Brain pericyte (primary cell): ENCODE measurements around the gene GYG2.

ENCODE experiments used
- DNase-seq: peaks from one replicate; pipeline ENCODE4 v3.0.0-alpha.2; 2012; ENCODE audit warnings: low read depth, low spot score

GYG2 gene

DNA sequence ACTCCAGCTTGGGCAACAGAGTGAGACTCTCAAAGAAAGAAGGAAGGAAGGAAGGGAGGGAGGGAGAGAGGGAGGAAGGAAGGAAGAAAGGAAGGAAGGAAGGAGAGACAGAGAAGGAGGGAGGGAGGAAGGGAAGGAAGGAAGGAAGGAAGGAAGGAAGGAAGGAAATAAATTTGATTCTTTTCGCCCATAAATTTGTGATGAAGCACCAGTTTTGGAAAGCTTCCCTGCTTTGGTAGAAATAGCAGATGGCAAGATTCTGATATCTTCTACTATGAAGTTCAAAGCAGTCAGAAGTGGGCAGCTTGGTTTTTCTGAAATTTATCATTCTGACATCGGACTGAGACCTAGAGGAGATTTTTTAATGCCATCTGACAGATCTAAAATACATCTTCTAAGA, 11.7 kb upstream of the GYG2 start:
- no peak for DNase-seq

DNA sequence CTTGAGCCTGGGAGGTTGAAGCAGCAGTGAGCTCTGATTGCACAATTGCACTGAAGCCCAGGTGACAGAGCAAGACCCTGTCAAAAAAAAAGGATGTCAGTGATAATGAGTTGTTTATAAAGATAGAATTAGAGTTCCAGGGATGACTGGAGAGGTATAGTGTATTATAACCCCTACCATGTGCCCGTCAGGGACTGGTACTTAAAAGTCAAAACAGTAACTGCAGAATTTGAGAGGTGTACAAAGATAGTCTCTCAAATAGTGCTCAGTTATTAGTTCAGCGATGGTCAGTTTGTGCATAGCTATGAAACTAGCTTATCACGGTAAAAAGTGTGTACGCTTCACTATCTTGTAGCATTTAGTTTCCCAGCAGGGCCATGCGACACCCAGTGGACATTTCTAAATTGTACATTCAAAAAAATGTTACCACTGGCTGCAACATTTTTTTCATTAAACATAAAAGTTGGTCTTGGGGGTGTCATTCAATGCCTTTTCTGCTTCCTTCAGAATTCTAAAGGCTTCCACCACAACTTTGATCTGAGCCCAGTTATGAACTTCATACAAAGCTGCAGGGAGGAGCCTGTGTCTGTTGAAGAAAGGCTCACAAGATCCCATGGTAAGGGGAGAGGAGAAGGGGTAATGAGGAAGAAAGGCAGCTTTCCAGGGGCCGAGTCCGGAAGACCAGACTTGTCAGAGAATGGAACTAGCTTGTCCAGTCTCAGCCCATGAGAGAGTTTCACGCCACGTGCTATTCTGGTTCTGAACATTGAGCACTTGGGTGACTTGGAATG, 9.2 kb upstream of the GYG2 start:
- no peak for DNase-seq

DNA sequence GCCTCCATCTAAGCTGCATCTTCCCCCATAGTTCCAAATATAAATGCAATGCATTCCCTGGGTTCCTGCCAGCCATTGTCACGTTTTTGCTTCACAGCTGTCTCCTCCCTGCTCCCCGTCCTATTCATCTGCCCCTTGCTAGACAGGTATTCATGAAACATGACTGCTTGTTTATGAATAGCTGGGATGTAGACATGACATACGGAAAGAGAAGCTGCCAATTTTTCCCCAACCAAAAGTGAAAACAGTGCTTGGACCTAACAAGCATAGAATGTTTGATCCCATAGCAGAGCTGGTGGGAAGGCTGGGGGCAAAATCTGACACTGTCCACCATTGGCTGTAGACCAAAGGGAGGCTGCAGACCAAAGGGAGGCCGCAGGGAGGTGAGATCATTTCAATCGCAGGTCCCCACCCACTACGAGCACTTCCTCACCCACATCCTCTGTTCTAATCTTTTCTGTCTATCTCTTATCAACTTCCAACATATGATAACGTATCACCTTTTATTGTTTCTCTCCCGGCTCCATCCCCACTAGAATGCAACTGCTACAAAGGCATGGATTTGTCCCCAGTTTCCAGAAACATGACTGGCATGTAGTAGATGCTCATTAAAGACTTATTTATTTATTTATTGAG, 8.5 kb upstream of the GYG2 start:
- no peak for DNase-seq

DNA sequence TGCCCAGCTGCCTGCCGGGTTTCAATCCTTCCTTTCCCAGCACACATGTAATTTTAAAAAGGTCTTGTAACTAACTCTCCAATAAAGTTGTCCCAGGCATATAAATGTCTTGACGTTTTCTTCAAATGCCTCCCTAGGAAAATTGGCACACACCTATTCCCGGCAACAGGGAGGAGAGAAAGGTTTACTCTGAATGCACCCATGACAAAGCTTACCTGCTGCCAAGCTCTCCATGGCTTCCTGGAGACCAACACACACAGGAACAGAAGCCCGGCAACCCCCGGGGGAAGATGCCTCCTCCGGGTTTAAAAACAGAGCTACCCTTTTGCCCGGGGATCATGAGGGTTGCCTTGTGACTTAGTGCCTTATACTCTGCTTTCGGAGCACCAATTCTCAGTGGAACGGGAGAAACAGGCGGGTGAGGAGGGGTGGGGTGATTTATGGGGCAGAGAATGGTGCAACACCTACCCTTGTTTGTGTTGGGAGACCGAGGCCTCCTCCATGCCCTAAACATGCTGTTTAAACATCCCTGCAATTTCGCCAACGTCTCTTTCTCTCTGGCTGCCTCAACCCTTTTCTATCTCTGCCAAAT, 4.8 kb upstream of the GYG2 start:
- no peak for DNase-seq

DNA sequence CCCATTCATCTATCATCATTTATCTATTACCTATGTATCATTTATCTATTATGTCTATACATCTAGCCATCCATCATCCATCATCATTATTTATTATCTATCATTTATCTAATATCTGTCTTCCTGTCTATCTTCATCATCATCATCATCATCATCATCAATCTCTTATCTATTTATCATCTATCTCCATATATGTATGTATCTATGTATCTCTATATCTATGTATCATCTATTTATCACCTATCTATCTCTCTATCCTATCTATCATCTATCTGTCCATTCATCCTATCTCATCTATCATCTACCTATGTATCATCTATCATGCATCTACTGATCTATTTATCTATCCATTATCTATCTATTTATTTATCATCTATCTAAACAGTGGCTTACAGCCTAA, 3.8 kb upstream of the GYG2 start:
- no peak for DNase-seq

DNA sequence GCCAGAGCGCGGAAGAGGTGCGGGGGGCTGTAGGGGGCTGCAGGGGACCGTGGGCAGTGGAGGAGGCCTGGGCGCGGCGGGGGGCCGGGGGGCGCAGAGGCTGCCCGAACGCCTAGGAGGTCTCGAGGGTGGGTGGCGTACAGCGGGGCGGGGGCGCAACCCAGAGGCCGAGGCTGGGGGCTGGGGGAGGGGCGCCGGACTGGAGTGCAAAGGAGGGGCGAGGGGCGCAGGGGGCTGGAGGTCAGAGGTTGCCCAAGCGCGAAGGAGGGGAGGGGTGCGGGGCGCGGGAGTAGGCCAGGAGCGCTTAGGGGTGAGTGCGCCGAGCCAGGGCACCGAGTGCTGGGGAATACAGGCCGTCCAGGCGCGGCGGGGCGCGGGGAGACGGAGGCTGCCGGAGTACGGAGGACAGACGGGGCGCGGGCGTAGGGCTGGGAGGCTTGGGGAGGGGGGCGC, 255 bp downstream of the GYG2 start:
- DNase-seq, result no peak

DNA sequence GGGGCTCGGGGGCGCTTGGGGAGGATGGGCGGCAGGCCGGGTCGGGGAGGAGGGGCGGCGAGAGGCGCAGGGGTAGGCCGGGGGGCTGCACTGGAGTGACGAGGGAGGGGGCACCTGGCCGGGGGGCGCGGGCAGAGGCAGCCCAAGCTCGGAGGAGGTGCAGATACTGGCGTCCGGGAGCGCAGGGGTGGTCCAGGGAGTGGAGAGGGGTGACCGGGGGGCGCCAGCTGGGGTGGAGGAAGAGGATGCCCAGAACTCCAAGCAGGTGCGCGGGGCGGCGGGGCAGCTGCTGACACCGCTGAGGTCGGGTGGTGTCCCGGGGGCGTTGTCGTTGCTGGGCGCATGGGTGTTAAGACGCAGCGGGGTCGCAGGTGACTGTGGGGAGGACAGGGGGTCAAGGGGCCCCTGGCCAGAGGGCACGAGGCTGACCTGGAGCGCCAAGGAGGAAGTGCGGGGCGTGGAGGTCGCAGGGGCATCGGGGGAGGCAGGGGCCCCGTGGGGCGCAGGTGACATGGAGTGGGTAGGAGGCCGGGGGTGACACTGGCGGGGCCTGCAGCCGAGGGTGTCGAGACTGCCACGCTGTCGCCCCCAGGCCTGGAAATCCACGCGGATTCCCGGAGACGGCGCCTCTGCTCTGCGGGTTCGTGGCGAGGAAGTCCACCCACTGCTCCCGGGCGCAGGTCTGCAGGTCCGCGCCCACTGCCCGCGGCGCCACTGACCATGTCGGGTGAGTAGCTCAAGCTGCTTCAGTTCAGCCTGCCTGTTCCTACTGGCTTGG, 928 bp downstream of the GYG2 start:
- DNase-seq, result no peak

DNA sequence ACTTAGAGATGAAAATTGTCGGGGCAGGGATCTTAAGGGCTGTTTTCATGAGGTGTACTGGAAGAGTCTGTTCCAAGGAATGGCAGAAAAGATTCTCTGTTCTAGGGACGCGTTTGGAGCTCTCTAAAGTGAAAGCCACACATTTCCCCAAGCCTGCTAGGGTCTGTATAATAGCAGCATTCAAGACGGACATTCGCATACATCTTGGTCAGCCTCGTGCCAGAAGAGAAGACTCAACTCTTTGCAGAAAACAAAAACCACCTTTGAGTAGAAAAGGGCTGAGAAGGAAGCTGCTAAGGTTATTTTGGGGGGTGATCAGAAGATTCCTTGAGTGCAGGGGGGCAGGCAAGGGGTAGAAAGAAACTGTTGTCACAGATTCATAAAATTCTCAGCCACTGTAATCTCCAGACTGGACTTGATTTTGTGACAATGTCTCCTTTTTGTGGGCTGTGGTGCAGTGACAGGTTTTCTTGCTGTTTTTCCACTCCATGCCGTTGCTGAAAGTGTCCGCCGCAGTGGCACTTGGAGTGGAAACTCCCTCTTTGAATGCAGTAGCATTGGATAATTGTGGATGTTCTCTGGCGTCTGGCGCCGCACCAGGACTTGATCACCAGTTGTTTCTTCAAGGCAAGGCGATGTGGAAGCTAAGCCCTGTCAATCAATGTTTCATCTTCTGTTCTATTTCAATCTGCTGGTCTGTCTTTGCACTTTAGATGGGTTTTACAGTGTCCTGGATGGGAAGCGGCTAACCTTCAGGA, 2.9 kb downstream of the GYG2 start:
- no peak for DNase-seq

DNA sequence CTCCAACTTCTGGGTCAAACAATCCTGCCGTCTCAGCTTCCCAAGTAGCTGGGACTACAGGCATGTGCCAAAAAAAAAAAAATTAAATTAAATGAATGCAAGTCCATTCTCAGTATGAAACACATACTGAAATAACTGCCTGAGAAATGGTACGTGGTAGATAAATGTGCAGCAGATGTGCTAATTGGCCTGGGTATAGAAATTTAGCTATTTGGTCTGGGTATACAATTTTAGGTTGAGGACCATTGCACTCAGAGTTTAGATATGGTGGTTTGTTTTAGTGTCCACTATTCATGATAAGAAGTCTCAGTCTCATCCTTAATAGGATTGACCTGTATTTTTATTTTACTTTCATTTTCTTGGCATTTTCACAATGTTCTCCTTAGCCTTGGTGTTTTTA, 9.2 kb downstream of the GYG2 start:
- no peak for DNase-seq

DNA sequence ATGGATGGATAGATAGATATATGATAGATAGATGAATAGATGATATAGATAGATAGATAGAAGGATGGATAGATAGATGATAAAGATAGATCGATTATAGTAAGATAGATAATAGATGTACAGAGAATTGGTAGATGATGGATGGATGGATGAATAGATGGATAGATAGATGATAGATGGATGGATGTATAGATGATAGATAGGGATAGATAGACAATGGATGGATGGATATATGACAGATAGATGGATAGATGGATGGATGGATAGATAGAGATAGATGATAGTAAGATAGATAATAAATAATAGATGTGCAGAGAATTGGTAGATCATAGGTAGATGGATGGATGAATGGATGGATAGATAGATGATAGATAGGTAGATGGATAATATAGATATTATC, 12.2 kb downstream of the GYG2 start:
- no peak for DNase-seq

DNA sequence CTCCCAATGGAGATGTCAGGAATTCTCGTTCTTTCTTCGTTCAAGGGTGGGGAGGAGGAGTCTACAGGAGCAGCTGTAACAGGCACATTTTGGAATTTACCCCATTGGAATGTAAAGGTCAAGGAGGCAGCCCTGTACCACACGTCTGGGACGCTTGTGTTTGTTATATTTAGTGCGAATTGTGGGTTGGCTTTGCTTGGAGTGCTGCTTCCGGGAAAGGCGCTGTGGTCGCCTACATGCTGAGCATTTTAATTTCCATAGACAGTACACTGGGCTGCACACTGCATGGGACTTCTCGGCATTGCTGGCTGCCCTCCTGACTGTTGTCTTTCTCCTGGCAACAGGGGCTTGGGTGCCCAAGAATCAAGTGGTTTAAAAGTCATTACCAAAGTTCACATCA, 12.8 kb downstream of the GYG2 start:
- no peak for DNase-seq

DNA sequence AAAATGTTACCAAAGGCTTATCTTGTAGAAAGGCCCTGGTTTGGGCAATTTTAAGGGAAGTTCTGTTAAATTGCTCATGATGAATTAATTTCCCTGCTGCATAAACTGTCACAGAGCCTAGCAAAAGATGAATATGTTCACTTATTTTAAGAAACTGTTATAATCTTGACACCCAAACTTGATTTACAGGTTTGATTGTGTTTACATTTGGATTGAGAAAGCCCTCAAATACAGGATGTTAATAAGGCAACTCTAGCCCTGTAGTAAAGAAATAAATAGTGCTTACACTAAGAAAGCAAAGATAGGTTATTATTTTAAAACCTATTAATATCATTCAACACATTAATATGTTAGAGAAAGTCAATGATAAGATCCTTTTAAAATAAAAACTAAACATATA, 18.3 kb downstream of the GYG2 start:
- no peak for DNase-seq

DNA sequence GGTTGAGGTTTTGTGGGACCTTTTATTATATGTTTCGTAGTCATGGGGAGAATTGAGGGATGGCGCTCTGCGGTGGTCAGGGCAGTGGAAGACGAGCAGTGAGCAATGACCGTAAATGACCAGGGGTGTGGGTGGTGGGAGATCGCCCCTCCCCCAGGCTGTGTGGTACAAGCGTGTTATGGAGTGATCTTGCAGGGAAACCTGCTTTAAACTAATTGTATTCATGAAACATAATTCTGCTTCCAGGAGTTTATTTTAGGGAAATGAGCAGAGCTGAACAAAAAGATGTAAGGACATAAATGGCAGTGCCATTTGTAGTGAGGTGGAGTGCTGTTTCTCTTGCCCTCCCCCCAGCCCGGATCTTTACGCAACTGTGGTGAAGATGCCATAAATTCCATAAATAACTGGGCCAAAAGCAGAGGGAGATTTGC, 20.2 kb downstream of the GYG2 start:
- no peak for DNase-seq

DNA sequence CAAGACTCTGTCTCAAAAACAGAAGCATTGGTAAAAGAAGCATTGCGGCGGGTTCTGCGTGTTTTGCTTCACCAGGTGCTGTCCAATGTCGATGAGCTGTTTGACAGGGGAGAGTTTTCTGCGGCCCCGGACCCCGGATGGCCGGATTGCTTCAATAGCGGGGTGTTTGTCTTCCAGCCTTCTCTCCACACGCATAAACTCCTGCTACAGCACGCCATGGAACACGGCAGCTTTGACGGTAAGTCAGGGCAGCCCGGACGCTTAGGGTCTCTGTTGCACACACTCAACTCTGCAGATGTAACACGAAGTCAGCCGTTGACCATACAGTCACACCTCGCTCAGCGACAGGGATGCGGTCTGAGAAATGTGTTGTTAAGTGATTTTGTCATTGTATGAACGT, 26.2 kb downstream of the GYG2 start:
- no peak for DNase-seq

DNA sequence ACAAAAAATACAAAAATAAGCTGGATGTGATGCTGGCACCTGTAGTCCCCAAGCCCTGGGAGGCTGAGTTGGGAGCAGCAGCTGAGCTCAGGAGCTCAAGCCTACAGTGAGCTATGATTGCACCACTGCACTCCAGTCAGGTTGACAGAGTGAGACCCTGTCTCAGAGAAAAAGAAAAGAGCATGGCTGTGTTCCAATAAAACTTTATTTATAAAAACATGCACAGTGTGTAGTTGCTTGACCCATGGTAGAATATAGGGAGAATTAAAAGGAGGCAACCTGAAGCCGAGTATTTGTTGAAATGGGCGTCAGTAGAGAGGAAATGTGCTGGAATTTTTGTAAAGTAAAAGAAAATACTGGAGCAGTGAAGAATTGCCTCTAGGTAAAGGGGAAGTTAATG, 27.0 kb downstream of the GYG2 start:
- no peak for DNase-seq

DNA sequence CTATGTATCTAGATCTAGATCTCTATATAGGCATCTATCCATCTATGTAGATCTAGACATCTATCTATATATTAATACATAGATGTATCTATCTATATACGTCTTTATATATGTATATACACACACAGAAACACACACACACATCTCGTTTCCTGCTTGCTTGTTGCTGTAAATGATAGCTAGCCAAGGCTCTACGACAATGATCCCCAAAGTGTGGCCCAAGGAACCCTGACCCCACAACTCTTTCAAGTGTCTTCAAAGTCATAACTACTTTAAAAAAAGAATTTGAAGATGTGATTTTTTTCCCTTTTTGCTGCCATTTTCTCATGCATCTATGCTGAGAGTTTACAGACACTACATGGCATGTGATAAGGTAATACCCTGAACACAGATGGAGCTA, 28.8 kb downstream of the GYG2 start:
- no peak for DNase-seq

DNA sequence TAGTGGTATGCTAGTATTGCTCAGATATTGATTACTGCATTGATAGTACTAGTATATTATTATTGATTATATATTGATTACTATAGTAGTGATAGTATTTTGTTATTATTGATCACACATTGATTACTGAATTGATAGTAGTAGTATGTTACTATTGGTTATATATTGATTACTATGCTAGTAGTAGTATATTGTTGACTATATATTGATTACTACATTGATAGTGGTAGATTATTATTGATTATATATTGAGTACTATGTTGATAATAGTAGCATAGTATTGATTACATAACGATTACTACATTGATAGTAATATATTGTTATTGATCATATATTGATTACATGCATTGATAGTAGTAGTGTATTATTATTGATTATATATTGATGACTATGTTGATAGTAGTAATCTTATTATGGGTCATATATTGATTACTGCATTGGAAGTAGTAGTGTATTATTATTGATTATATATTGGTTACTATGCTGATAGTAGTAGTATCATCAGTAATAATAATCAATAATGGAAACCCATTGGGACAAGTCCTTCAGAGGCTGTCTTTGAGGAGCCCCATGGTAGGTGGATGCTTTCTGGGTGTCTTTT, 30.6 kb downstream of the GYG2 start:
- no peak for DNase-seq

DNA sequence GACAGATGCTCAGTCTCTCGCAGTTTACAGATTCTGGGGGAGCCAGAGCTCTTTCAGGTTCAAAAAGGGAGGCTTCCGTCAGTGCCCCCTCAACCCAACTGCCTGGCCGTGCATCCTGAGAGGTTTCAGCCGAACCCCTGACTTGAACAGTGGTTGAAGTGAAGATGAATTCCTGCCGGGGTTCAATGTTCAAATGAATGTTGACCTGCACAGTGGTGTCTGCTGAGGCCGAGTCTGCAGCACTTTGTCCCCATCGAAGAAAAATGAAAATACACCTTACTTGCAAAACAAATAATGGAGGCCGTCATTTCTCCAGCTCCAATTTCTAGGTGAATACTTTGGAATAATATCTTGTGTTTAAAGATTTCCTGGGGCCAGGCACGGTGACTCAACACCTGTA, 33.7 kb downstream of the GYG2 start:
- no peak for DNase-seq

DNA sequence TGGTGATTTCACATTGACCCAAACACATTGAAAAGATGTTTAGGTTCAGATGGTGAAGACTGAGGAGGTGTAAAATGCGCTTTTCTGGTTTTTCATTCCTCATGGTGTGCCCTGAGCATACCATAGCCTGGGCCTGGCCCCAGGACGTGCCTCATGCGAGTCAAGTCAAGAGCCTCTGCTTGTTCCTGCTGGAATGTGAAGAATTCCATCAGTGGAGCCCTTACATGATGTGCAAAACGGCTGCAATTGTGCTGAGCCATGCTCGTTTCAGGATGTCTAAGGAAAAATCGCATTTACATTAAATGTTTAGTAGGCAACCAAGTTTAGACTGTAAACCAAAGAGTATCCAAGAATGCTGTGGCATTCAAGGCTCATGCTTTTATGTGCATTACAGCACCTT, 34.9 kb downstream of the GYG2 start:
- no peak for DNase-seq

DNA sequence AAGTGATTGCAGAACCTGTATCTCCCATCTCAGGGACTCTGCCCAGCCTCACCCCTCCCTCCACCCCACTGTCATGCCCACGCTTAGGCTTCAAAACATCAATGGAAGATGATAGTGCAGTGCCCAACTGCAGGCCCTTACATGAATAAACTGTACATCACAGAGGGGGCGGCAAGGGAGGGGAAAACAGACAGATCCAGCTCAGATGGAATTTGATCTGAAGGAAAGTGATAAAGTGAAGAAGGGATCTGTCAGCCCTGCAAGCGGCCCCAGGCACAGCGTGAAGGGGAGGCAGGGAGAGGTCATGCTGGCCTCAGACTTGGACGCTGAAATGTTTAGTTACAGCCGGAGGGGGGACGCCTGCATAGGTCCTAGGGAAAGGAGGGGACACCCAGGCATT, 38.5 kb downstream of the GYG2 start:
- no peak for DNase-seq

DNA sequence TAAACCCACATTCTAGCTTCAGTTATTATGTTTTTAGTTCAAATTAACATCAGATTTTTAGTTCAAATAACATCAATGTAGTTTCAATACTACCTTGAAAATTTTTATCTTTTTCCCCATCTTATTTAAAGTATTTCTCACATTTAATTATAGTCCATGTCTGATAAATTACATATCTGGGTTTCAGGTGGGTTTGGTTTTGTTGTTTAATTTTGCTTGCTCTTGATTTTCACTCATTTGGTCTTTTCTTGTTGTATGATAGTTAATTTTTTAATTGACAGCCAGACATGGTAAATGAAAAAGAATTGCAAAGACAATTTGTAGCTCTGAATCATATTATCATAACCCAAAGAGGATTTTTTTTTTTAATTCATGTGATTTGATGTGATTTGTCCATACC, 41.9 kb downstream of the GYG2 start:
- no peak for DNase-seq
